M059J (cell line): ENCODE data around the gene SOHLH1. TPM values are rescaled to one million over a fixed set of nuclear protein-coding genes. Genes with fewer than 3 reads are reported as not detected.
A peak's percentile ranks its signal among the peaks of the same experiment; 100 is the strongest.

Experiments
- DNase-seq: peaks from one replicate; pipeline ENCODE4 v3.0.0-alpha.2; 2012; ENCODE audit warnings: low read depth
- total RNA-seq: library from RNA; depleted of rRNA; stranded (reverse); fragments of >200 nt; shearing (Covaris generic); gene quantifications from 2 replicates; pipeline ENCODE4 v1.2.3, GENCODE V29; 2014

Gene SOHLH1
- total RNA-seq, 1 experiment from 2014 or later, result not detected

- DNase-seq, result no peak
Observed at GRCh38 chr9:135703726-135704125, 4.4 kb upstream of the SOHLH1 start.

- peak; percentile 43 for DNase-seq
Observed at GRCh38 chr9:135701959-135702721, 2.9 kb upstream of the SOHLH1 start, which contains the start of gene KCNT1. TSS of gene KCNT1 (plus strand) at chr9:135702185. CDS start at chr9:135702259, 74 bp downstream.

GRCh38 chr9:135701067-135701958 is 2.0 kb upstream of the SOHLH1 start:
- no peak for DNase-seq

- DNase-seq, result no peak
Observed at GRCh38 chr9:135700525-135700924, 1.2 kb upstream of the SOHLH1 start.

GRCh38 chr9:135698767-135699166 is 514 bp downstream of the SOHLH1 start:
- DNase-seq, result no peak

- DNase-seq, result no peak
Observed at GRCh38 chr9:135698236-135698635, 1.0 kb downstream of the SOHLH1 start.

- no peak for DNase-seq
Observed at GRCh38 chr9:135697226-135697625, 2.1 kb downstream of the SOHLH1 start.

- no peak for DNase-seq
Observed at GRCh38 chr9:135696446-135696845, 2.8 kb downstream of the SOHLH1 start.

- no peak for DNase-seq
Observed at GRCh38 chr9:135695642-135696041, 3.6 kb downstream of the SOHLH1 start.

GRCh38 chr9:135695036-135695435 is 4.2 kb downstream of the SOHLH1 start:
- DNase-seq, result no peak

GRCh38 chr9:135694414-135694813 is 4.9 kb downstream of the SOHLH1 start:
- no peak for DNase-seq

- DNase-seq, result no peak
Observed at GRCh38 chr9:135693771-135694170, 5.5 kb downstream of the SOHLH1 start.

GRCh38 chr9:135693265-135693664 is 6.0 kb downstream of the SOHLH1 start:
- DNase-seq, result no peak

- DNase-seq, result no peak
Observed at GRCh38 chr9:135692410-135692809, 6.9 kb downstream of the SOHLH1 start.

- no peak for DNase-seq
Observed at GRCh38 chr9:135690836-135691570, 8.3 kb downstream of the SOHLH1 start.

- no peak for DNase-seq
Observed at GRCh38 chr9:135689011-135689410, 10.3 kb downstream of the SOHLH1 start.

- DNase-seq, result no peak
Observed at GRCh38 chr9:135687216-135687615, 12.1 kb downstream of the SOHLH1 start.

GRCh38 chr9:135684691-135685090 is 14.6 kb downstream of the SOHLH1 start:
- no peak for DNase-seq

- no peak for DNase-seq
Observed at GRCh38 chr9:135683401-135684034, 15.8 kb downstream of the SOHLH1 start.

- DNase-seq, result no peak
Observed at GRCh38 chr9:135681161-135681560, 18.1 kb downstream of the SOHLH1 start.

GRCh38 chr9:135680056-135680455 is 19.2 kb downstream of the SOHLH1 start:
- no peak for DNase-seq
